Adrenal gland (tissue), 5 donors: ENCODE results near the gene TNFAIP1.

Experiments
- POLR2A ChIP-seq, 2 donors: fragments of 450-650 bp; IDR thresholded peaks; one replicate each; pipeline ENCODE4 v1.6.1; 2017; ENCODE audit warnings: antibody characterized with exemption in 2 of 2, mild to moderate bottlenecking in 2 of 2, moderate library complexity in 1 of 2
- TF ChIP-seq, protein P1 (sequence below), 6 experiments: fragments of 450-650 bp in 4 of 6; fragments of 200-600 bp in 2 of 6; sonication (generic) in 1 of 6; IDR thresholded peaks; 1 replicate in 5 of 6; 2 replicates in 1 of 6; pipeline versions ENCODE4 v1.5.1 to v1.8.0; 2016 to 2021; ENCODE audit warnings: antibody characterized with exemption in 6 of 6, mild to moderate bottlenecking in 2 of 6, moderate library complexity in 1 of 6
- donor health status: DM: no; HTN: no; CAD: no.

DNA sequence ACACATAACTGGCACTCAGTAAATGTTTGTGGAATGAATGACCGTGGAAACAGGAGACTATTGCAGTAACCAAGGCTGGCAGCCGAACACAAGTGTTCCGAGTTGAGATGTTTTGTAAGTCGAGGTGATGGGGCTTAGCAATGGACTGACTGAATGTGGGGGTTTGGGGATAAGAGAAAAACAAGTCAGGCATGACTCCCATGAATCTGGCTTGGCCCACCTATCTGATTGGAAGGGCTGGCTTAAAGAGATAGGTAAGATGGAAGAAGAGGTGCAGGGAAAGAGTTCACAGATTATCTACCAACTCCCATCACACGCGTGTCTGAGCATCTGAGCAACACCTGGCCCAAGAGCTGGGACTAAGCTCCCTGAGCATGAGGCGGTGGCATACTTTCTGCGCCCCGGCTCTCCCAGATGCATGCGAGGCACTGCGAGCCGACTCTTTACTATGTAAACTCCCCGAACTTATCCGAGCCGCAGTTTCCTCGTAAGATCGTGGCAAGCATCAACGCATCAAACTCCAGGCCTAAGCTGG lies 828 bp upstream of the TNFAIP1 start:
- TF ChIP-seq, protein P1, sequence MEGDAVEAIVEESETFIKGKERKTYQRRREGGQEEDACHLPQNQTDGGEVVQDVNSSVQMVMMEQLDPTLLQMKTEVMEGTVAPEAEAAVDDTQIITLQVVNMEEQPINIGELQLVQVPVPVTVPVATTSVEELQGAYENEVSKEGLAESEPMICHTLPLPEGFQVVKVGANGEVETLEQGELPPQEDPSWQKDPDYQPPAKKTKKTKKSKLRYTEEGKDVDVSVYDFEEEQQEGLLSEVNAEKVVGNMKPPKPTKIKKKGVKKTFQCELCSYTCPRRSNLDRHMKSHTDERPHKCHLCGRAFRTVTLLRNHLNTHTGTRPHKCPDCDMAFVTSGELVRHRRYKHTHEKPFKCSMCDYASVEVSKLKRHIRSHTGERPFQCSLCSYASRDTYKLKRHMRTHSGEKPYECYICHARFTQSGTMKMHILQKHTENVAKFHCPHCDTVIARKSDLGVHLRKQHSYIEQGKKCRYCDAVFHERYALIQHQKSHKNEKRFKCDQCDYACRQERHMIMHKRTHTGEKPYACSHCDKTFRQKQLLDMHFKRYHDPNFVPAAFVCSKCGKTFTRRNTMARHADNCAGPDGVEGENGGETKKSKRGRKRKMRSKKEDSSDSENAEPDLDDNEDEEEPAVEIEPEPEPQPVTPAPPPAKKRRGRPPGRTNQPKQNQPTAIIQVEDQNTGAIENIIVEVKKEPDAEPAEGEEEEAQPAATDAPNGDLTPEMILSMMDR (IDR thresholded peaks at IDR 0.05) = no peak
- no peak for TF ChIP-seq POLR2A (IDR thresholded peaks at IDR 0.05)
